Central memory CD4-positive, alpha-beta T cell (primary cell): Measurements from ENCODE around the gene SUPT16H.
A peak's percentile ranks its signal among the peaks of the same experiment; 100 is the strongest.
"Not testable (repeated sequence)": the region's sequence is repeated elsewhere in the genome, so short reads cannot be mapped to it uniquely, and the experiment has no call there.

Experiments used
- DNase-seq: peaks from one replicate; pipeline ENCODE4 v3.0.0; 2022

The SUPT16H gene

GRCh38 chr14:21356511-21356910 is 27.3 kb downstream of the SUPT16H start:
- no peak for DNase-seq

- DNase-seq = no peak
Observed at GRCh38 chr14:21352587-21352986, 31.2 kb downstream of the SUPT16H start.

DNA sequence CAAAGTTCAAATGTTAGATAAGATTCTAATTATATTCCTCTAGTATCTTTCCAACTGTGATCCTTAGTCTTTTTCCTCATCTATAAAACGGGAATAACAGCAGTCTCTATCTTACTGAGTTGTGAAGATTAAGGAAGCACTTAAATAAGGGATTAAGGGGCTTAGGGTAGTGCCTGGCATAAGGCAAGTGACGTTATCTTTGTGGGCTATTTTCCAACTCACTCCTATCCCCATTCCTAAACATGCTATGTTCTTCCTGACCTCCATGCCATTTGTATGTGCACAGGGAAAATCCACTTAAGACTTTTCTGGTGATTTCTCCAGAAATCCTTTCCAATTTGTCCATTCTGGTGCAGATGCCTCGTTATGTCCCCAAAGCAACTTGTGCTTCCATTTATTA is 33.3 kb downstream of the SUPT16H start:
- no peak for DNase-seq

GRCh38 chr14:21347201-21347600 is 36.6 kb downstream of the SUPT16H start:
- DNase-seq = no peak

DNA sequence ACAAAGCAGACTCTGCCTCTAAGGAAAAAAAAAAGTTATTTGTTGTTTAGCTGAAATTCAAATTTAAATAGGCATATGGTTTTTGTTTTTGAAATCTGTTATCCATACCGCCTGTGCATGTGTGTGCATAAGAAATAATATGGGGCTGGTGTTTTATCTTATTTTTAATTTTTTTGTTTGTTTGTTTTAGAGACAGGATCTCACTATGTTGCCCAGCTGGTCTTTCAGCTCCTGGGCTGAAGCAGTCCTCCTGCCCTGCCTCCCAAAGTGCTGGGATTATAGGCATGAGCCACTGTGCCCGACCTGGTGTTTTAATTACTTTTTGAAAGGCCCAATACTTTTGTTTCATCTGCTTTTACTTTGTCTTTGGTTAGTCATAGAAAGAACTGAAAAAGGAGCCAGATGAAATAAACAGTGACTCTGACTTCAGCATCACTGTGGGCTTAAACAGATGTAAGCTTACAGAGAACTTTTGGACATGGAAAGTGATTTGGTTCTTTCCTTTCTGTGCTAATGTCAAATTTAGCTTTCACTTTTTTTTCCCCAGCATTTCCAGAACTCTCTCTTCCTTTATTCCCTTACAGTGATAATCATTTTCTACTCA is 37.2 kb downstream of the SUPT16H start:
- DNase-seq = no peak

- DNase-seq = no peak
Observed at GRCh38 chr14:21343035-21343794, 40.6 kb downstream of the SUPT16H start.

DNA sequence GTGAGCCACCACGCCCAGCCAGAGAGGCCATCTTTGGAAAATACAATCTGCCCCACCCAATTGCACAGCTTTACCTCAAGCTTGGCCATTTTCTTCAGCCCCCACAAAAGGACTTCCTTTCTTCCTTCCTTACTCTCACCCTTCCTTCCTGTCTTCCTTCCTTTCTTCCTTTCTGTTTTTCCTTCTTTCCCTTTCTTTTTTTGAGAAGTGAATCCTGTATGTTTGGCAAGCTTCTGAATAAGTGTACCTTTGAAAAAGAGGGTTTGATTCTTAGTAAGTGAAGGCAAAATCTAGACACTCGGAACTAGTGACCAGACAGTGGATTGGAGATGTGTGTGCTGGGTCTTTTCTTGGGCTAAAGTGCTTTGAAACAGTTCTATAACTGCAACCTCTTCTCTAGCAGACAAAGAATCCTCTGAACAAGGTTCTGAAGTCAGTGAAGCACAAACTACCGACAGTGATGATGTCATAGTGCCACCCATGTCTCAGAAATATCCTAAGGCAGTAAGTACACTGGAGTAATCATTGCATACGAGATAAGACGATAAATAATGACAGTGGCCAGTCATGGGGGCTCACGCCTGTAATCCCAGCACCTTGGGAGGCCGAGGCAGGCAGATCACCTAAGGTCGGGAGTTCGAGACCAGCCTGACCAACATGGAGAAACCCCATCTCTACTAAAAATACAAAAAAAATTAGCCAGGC is 49.5 kb downstream of the SUPT16H start:
- no peak for DNase-seq

DNA sequence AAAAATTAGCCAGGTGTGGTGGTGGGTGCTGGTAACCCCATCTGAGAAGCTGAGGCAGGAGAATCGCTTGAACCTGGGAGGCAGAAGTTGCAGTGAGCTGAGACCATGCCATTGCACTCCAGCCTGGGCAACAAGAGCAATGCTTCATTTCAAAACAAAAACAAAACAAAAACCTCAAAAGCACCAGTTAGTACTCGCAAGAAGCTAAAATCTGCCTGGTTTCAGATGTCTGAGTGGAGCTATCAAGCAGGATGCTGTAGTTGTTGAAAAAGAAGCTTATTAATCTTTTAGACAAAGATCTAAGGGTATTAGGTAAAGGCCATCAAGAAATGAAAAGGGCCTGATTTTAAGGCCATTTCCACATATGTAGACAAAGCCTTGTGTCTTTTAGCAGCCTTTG is 50.9 kb downstream of the SUPT16H start:
- no peak for DNase-seq

DNA sequence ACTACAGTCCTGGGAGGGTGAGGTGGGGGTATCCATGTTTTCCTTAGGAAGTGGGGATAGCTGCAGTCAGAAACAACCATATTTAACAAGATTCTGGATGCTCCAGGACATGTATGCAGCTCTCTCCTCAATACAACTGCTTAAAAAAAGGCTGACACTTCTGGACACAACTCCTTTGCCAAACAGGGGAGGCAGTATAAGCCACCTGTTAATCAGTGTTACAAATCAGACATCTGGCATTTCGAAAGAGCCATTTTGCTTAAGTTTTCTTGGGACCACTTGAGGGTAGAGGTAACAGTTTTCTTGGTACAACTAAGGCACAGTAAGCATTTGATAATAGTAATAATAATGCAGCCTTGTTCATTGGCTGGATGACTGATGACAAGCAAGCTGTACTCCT is 56.8 kb downstream of the SUPT16H start:
- no peak for DNase-seq

DNA sequence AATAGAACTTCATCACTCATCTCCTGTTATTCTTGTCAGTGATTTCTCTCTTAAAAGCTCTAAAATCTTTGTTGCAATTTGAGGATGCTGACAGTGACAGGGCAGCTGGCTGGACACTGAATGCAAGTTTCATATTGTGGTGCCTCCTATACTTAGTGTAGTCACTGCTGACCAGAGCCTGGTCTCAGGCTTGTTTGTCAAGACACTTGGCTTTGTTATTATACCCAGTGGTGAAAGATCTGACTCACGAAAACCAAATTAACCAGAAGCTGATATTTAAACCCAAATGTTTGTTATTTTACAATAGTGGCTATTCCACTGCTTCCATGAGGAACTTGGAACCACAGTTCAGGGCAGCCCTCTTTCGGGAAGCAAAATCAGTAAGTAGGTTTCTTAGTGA is 61.1 kb downstream of the SUPT16H start:
- no peak for DNase-seq

GRCh38 chr14:21320913-21321312 is 62.9 kb downstream of the SUPT16H start:
- no peak for DNase-seq

DNA sequence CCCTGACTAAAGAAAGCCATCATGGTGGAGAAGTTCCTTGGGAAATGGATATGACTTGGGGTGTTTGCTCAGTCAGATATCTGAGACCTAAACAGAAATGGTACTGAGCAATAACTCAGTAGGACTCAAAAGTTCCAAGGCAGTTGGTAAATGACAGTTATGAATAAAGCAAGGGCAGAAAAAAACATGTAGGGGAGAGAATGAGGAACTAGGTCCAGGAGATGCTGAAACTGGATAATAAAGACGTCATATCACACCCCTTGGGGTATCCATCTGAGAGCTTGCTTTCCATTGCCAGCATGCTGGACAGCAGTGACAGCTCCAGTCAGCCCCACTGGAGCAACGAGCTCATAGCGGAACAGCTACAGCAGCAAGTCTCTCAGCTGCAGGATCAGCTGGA is 66.4 kb downstream of the SUPT16H start:
- no peak for DNase-seq

- DNase-seq = no peak
Observed at GRCh38 chr14:21313512-21313911, 70.3 kb downstream of the SUPT16H start.

DNA sequence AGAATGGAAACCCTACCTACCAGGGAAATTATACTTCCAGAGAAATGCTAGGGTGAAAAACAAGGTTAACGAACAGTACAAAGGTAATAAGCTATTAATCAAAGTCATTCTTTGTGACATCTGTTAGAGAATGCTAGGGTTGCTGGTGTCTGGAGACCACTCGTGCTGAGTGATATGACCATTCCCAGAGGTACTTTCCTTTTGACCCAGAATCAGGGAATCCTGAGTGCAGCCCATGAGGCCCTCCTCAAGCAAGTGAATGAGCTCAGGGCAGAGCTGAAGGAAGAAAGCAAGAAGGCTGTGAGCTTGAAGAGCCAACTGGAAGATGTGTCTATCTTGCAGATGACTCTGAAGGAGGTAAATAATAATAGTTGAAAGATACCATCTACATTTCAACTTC is 72.2 kb downstream of the SUPT16H start:
- no peak for DNase-seq

GRCh38 chr14:21309956-21310355 is 73.9 kb downstream of the SUPT16H start:
- DNase-seq = no peak

DNA sequence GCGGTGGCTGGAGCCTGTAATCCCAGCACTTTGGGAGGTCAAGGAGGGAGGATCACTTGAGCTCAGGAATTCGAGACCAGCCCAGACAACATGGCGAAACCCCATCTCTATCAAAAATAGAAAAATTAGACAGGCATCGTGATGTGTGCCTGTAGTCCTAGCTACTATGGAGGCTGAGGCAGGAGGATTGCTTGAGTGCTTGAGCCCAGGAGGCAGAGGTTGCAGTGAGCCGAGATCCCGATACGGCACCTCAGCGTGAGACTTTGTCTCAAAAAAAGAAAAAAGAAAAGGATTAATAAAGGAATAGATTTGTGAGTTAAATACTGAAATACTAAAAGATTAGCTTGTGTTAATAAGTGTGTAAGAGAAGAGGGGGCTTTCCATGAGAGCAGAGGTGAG is 74.6 kb downstream of the SUPT16H start:
- no peak for DNase-seq

DNA sequence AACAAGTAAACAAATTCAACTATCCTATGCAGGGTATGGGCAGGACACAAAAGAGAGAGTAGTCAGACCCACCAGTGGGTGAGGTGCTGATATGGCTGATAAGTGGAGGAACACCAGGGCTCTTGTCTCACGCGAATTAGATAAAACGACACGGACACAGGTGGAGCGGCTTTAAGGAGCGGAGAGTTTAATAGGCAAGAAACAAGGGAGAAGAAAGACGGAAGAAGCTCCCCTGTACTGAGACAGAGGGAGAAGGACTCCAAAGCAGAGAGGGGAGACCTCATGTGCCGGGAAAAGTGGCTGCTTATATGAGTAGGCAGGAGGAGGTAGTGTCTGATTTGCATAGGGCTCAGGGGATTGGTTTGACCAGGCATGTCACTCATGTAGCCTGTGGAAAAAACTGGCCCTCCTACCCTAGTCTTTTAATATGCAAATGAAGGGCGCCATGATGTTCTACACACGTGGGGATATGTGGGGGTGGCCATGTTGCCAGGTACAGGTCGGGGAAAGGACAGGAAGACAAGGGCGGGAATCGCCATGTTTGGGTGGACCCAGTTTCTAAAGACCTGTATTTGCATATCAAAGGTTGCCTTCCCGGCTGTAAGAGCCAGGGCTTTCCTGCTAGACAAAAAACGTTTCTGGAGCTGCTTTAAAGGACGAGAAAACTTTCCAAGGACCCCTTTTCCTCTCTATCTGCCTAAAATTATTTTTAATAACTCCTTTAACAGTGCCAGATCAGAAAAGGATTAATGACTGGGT is 75.2 kb downstream of the SUPT16H start:
- peak; percentile 87 for DNase-seq

DNA sequence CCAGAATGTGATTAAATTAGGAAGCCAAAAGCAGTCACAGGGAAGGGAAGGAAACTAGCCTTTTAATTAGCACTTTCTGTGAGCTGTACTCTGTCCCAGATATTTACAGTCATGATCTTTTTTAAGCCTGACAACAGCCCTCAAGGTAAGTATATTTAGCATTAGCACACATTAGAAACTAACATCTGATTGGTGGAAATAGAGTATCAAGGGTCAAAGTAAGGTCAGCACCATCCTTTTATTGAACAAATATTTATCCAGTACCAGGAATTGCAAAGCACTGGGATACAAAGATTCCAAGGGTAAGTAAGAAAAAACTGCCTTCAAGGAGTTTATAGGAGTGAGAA is 75.7 kb downstream of the SUPT16H start:
- no peak for DNase-seq

DNA sequence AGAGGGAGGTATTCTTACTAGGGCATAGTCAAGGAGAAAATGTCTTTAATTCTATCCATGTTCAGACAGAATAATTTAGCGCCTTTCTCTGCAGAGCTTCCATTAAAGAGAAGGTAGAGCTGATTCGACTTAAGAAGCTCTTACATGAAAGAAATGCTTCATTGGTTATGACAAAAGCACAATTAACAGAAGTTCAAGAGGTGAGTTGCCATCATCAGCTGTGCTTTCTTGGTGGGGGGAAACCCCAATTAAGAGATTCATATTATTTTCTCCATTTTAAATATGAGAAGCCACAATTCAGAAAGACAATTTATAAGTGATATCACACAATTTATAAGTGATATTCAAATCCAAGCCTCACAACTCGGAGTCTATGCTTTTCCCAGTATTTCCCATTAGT is 76.2 kb downstream of the SUPT16H start:
- no peak for DNase-seq

DNA sequence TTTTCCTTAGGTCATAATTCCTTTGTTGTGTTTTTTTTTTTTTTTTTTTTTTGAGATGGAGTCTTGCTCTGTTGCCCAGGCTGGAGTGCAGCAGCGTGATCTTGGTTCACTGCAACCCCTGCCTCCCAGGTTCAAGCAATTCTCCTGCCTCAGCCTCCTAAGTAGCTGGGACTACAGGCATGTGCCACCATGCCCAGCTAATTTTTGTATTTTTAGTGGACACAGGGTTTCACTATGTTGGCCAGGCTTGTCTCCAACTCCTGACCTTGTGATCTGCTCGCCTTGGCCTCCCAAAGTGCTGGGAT is 81.0 kb downstream of the SUPT16H start:
- DNase-seq = not testable (repeated sequence)

GRCh38 chr14:21302013-21302835 is 81.6 kb downstream of the SUPT16H start:
- no peak for DNase-seq
